Anterior cingulate cortex (tissue), 58 donors: ENCODE measurements around the gene DDX10.

ENCODE experiments used
- DNase-seq, 58 donors: peaks; one replicate each; lab custom pipeline; 2025; lab: John Stamatoyannopoulos, UW

The DDX10 gene

GRCh38 chr11:108863528-108863927, 198.7 kb downstream of the DDX10 start:
- DNase-seq = peak in 3 of 58 donors; percentile 1 to 17 (median 8)

GRCh38 chr11:108865406-108865805, 200.5 kb downstream of the DDX10 start:
- DNase-seq = no peak

GRCh38 chr11:108866781-108867180, 201.9 kb downstream of the DDX10 start:
- no peak for DNase-seq

- DNase-seq = no peak
These were observed 205.6 kb downstream of the DDX10 start for GRCh38 chr11:108870373-108871020.

- peak in 1 of 58 donors; percentile 4 for DNase-seq
These were observed 206.3 kb downstream of the DDX10 start for GRCh38 chr11:108871152-108871551.

GRCh38 chr11:108871867-108872266, 207.0 kb downstream of the DDX10 start:
- DNase-seq = no peak

GRCh38 chr11:108872781-108873291, 208.0 kb downstream of the DDX10 start:
- DNase-seq = no peak

GRCh38 chr11:108873310-108873709, 208.4 kb downstream of the DDX10 start:
- no peak for DNase-seq

- no peak for DNase-seq
These were observed 209.1 kb downstream of the DDX10 start for GRCh38 chr11:108873941-108874340.

GRCh38 chr11:108875134-108875533, 210.3 kb downstream of the DDX10 start:
- DNase-seq = no peak

- DNase-seq = no peak
These were observed 212.3 kb downstream of the DDX10 start for GRCh38 chr11:108877178-108877577.

- no peak for DNase-seq
These were observed 215.6 kb downstream of the DDX10 start for GRCh38 chr11:108880510-108880909.

GRCh38 chr11:108881131-108881530, 216.3 kb downstream of the DDX10 start:
- DNase-seq = no peak

GRCh38 chr11:108882211-108882831, 217.5 kb downstream of the DDX10 start:
- DNase-seq = no peak

- DNase-seq = no peak
These were observed 221.3 kb downstream of the DDX10 start for GRCh38 chr11:108886005-108886659.

GRCh38 chr11:108886660-108887009, 221.8 kb downstream of the DDX10 start:
- DNase-seq = no peak

- no peak for DNase-seq
These were observed 222.8 kb downstream of the DDX10 start for GRCh38 chr11:108887436-108888238.

- no peak for DNase-seq
These were observed 225.7 kb downstream of the DDX10 start for GRCh38 chr11:108890482-108891105.

GRCh38 chr11:108891143-108891542, 226.3 kb downstream of the DDX10 start:
- DNase-seq = no peak

- DNase-seq = no peak
These were observed 227.1 kb downstream of the DDX10 start for GRCh38 chr11:108891909-108892511.
